NCI-H2171 (cell line): ENCODE results near the gene IARS1.

Experiments used
- DNase-seq: peaks from one replicate; lab custom pipeline; 2025; lab: John Stamatoyannopoulos, UW

The IARS1 gene

DNA sequence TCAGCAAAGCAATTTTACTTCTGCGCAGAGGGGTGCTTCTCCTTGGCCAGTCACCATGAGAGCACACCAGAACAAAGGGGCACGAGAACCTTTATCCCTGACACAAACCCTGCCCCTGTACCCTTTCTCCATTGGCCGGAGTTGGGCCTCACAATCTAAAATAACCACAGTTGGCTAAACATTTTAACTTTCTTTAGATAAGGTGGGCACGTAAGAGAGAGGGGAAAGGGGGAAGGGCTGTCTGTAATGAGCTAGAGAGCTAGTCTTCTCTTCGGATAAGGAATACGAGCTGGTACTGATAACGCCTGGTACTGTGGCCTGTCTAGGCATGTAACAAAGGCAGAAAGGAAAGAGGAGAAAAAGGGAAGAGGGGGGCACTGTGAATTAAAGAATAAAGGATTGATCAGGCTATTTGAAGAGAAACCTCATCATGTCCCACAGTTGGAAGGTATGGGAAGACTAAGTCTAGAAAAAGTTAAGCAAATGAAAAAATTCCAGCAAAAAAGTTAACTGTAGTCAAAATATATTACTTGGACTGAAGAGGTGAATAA lies 1.8 kb upstream of the IARS1 start:
- no peak for DNase-seq

DNA sequence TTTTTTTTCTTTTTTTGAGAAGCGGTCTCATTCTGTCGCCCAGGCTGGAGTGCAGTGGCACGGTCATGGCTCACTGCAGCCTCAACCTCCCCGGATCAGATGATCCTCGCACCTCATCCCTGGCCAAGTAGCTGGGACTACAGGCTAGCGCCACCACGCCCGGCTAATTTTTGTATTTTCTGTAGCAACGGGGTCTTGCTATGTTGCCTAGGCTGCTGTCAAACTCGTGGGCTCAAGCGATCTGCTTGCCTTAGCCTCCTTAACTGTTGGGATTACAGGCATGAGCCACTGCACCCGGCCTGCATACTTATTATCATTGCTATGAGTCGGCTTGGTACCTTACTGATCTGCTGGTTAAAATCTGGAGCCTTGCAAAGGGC lies 790 bp upstream of the IARS1 start:
- DNase-seq: no peak

DNA sequence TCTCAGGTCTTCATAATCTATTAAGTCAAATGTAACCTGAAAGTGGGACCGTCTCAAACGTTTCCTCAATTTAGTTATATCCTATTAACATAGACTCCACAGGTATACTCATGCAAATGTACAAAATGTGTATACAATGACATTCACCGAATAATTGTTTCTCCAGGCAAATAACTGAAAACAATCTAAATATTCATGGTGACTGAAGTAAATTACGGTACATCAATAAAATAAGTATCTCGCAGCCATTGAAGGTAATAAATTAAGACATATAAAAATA lies 482 bp downstream of the IARS1 start:
- no peak for DNase-seq

DNA sequence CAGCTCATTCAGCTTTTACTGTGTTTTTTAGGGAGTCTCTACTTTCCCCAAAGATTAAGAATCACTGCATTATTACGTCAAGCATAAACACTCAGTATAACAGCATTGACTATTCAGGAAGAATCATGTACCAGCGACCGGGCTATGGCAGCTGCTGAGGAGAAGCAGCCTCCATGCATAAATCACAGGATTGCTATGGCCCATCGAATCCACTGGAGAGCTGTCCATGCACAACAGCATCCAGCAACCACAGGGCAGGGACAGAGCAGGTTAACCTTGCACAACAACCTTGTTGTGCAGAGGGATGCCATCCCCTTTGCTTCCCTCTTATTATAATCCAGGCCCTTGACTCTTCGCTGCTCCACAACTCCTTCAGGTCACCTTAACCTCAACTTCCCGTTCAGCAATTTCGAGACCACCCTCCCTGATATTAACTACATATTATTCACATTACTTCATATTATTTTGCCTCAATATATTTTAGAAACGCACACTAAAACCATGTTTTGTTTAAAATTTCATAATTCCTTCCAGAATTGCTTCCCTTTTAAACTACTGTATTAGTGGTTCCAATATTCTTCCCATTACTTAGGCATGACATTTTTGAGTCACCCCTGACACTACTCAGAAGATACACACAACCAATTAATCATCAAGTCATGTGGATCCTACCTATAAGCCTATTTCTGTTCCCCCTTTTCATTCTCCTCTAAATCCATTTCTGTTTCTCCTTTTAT lies 991 bp downstream of the IARS1 start:
- no peak for DNase-seq

DNA sequence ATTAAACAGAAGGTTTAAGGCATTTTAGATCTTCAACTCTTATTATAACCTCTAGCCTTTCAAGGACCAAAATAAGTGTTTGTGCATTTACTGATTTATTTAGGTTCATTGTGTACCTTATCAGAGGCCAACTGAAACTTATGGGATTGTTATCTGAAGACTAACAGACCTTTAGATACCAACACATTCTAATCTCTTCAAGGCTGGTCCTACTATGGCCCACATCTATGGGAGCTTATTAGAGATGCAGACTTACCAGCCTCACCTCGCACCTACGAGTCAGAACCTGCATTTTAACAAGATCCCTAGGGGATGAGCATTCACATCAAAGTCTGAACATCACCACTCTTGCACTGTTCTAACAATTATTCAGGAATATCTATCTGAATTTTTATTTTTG lies 1.9 kb downstream of the IARS1 start:
- DNase-seq: no peak

DNA sequence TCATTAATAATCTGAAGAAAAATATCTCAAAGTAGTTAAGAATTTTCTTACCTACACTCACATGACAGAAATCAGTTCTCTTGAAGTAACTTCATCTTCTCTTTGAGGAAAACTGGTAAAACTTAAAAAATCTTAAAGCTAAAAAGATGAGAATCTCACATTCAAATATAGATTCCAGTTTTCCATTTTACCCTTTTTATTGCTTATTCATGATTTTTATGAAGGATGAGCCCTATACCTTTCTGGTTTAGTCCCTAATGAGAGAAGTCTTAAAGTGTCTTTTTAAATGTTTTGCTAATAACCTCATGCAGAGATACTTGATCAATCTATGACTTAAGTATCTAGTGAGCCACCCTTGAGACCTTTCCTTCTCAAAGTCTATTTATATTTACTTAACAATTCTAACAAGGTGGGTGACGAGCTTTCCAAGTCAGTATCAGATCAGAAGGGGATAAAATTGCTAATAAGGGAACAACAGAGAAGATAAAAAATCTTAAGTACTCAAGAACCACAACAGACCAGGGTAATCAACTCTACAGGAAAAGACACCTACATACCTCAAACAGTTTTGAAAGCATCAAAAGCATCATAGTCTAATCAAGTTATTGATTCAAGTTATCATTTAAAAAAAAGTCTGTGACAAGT lies 2.6 kb downstream of the IARS1 start:
- DNase-seq: no peak

DNA sequence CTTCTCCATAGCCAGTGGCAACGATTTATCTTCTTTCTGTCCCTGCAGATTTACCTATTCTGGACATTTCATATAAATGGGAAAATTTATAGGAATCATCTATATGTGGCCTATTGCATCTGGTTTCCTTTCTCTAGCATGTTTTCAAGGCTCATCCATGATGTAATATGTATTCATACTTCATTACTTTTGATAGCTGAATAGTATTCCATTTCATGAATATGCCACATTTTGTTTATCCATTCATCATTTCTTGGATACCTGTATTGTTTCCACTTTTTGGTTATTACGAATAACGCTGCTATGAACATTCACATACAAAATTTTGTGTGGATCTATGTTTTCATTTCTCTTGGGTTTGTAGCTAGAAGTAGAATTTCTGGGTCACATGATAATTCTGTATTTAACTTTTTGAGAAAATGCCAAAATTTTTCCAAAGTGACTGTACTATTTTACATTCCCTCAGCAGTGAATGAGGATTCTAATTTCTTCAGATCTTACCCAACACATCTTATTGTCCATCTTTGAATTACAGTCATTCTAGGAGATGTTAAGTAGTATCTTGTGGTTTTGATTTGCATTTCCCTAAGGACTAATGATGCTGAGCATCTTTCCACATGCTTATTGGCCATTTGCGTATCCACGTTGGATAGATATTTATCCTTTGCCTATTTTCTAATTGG lies 3.6 kb downstream of the IARS1 start:
- no peak for DNase-seq

DNA sequence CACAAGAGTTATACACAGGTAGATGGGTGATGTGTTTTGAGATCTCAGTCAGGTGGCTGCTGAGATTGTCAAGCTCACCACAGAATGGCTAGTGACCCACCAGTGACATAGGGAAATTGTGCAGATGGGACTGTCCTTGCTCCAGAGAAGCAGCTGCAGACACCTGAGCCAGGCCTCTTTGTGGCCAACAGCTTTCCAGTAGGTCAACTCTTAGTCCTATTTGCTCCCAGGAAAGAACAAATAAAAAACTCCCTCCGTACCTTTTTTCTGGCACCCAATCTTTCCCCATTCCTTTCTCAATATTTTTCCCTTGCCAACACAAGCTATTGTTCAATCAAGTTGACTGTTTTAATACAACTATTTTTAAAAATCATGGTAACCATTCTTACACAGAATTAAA lies 14.2 kb downstream of the IARS1 start:
- no peak for DNase-seq

DNA sequence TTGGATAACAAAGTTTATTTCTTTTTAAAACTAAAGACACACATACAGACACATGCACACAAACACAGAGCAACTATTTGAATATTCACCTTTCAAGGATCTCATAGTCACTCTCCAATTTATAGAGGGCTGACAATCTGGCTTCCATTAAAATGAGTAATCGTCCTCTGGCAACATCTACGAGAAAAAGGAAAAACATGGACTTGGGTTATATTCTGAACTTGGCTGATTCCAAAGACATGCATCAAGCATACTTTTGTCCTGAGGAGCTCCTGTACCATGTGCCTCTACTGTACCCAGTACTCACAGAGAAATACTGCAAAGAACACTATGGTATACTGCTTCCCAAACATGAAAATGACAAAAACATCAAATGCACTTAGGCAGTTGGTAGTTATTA lies 15.4 kb downstream of the IARS1 start:
- DNase-seq: no peak

DNA sequence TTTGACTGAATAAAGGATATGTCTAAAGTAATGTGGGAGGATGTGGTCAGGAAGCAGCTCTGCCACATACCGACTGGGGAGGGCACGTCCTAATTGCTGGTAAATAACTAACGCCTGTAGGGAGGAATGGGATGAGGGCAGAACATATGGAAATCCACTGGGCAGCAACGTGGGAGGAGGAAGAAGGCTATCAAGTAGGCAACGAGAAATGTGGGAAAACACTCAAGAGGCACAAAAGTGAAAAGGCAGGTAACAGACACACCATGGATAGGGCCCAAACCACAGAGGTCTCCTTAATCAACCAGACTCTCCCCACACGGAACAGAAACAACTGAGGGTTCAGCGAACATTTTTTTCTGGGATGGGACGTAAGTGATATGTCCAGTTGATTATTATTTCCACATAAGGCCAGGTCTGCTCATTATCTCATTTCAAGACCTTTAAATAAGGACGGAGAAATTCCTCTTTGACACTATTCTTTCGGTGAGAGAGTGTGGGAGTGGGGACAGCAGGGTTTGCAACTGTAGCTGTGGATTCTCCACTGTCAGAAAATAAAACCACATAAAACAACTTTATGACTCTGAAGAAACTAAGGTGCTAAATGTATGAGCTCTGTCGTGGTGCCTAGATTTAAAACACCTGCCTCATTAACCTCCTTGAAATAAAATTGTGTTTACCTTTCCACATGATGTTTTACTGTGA lies 17.0 kb downstream of the IARS1 start:
- no peak for DNase-seq

DNA sequence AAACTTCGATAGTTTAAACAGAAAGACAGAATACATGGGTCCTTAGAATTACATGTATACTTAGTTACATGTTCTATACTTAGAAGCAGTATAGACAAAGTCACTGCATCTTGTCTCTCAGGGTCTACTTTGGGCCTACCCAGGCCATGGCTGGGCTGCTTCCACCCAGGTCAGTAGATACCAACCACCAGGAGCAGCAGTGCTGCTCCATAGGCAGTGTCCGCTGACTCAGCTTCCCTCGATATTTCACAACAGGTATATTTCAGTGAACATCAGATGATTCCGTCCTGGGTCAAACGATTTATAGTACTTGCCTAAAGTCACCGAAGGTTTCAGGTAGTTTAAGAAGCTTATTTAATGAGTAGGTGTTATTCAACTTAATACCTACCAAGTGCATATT lies 18.0 kb downstream of the IARS1 start:
- DNase-seq: no peak

DNA sequence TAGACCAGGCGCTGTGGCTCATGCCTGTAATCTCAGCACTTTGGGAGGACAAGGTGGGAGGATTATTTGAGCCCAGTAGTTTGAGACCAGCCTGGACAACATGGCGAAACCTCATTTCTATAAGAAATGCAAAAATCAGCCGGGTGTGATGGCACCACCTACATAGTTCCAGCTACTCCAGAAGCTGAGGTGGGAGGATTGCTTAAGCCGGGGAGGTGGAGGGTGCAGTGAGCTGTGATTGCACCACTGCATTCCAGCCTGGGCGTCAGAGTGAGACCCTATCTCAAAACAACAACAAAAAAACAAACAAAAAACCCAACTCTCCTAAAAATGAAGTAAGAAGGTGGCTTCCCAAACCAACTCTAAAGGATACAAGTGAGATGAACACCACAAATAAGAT lies 23.0 kb downstream of the IARS1 start:
- no peak for DNase-seq

DNA sequence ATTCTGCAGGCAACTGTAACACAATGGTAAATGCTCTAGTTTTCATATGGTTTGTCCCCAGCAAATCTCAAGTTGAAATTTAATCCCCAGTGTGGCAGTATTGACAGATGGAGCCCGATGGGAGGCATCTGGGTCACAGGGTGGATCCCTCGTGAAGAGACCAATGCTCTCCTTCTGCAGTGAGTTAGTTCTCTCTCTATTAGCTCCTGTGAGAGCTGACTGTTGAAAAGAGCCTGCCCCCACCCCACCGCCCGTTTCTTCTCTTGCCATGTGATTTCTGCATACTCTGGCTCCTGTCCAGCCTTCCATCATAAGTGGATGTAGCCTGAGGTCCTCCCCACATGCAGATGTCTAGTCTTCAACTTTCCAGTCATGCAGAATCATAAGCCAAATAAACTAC lies 27.0 kb downstream of the IARS1 start:
- DNase-seq: peak; percentile 94

DNA sequence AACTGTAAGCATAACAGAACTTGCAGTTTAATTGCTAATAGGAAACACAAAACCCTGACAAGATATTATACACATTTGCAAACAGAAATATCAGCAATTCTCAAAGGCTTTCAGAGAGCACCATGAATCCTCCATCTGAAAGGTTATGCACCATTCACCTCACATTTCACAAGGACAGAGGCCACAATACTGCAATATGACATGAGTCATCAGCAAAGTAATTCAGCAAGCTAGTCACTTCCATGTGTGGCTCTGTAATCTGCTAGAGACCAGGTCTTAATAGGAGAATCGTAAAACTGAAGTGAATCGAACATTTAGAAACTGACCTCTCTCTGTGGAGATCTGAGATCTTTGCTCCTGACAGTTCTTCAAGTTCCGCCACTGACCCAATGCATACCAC lies 28.3 kb downstream of the IARS1 start:
- DNase-seq: no peak

DNA sequence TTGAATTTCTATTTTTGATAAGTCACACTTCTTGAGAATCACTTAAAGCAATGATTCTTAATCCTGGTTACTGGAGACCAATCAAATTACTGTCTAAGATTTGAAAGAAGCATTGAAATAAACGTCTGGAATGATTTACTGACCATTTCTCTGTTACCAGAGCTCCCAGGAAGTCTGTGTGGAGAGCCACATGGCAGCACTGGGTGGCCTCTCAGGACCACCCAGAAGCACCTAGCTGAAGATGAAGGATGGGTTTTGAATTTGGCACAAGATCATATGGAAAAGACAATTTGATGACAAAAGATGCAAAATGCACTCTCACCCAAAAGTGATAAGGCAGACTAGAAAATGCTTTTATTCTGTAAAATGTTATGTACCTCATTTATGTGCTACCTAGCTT lies 30.4 kb downstream of the IARS1 start:
- no peak for DNase-seq

DNA sequence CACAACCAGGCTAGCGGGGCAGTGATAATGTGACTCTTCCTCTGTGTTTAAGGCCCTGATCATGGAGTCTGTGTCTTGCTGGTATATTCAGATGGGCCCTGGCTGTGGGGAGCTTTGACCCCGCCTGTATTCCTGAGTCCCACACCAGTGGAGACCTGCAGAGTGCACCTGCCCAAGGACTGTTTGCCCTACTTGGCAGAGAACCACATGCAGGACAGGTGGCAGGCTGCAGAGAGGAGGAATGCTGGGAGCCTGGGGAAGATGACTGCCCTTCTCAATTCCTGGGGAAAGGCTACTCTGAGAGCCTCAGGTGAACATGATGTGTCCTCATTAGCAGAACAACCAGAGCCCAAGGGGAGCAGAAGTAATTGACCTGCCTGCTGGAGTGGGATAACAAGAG lies 36.2 kb downstream of the IARS1 start:
- no peak for DNase-seq

DNA sequence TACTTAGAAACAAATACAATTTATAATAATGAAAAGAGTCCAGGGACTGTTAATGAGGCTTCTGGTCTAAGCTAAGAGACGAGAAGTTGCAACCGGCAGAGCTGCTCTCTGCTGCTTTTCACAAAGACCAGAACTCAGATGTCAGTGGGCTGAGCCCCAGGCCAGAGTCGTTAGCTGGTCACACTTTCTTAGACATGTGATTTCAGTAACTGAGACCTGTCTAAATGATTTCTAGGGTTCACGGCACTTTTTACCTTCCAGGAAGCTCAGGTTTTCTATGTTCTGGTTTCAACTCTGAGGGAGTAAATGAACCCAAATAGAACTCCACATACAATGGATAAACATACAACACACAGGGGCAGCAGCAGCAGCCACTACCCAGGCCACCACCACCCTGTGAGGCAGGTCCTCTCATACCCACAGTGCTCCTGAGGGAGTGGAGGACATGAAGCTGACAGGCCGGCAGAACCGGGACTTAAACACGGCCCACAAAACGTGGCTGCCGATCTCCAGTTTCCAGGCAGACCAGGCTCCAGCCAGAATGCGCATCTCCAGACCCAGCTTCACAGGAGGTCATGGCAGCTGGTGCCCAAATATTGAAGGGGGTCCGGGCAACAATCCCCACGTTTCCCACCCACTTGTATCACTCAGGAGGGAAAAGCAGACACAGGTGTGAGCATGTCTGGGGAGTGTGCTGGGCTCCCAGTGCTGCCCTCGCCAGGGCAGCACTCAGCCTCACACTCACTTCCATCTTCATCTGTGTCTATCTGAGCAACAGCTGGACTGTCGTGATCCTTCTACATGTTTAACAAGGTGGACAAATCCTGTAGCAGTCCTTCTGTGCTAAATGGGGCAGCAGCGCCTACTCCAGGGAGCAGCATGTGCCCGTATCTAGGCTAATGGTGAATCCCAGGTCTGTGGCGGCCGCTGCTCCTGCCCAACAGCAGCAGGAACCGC lies 38.8 kb downstream of the IARS1 start:
- no peak for DNase-seq

DNA sequence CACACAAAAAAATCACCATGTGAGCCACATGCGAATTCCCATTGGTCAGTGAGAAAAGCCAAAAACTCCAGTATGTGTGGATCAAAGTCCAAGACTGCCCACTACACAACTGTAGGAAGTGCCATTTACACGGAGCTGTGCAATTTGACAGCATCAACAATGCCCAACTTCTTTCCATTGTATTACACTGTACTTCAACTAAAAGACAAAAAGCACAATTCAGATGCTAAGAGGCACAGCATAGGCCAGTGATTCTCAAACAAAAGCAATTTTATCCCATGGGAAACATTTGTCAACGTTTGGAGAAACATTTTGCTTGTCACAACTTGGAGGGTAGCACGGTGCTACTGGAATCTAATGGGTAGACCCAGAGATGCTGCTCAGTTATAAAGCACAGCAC lies 39.8 kb downstream of the IARS1 start:
- no peak for DNase-seq

DNA sequence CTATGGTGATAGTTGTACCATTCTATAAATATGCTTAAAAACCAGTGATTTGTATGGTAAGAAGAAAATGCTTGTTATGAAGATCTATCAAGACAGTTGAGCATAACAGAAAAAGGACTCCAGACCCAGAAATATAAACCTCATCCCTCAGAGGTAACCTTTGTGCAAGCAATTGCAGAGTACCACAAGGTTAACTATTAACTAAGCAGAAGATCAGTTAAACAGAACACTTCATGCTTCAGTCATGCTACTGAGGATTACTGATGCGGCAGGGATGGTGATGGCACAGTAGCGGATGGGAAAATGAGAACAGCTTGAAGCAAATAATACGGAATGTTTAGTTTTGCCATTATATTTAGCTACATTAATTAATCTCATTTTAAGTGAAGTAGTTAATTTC lies 45.5 kb downstream of the IARS1 start:
- no peak for DNase-seq

DNA sequence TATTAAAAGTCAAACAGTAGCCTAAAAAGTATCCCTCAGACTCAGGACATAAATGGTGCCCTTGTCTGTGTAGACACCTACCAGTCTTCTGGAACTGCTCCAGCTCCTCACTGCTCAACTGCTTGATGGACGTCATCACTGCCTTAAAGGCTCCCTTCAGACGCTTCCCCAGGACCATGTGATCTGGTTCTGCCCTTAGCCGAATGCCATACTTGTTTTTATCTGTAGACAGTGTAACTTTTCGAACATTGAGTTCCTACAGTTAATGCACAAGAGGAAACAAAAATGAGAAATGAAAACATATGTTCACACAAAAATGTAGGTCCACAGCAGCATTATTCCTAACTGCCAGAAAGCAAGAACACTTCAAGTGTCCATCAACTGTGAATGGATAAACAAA lies 46.2 kb downstream of the IARS1 start:
- DNase-seq: no peak

DNA sequence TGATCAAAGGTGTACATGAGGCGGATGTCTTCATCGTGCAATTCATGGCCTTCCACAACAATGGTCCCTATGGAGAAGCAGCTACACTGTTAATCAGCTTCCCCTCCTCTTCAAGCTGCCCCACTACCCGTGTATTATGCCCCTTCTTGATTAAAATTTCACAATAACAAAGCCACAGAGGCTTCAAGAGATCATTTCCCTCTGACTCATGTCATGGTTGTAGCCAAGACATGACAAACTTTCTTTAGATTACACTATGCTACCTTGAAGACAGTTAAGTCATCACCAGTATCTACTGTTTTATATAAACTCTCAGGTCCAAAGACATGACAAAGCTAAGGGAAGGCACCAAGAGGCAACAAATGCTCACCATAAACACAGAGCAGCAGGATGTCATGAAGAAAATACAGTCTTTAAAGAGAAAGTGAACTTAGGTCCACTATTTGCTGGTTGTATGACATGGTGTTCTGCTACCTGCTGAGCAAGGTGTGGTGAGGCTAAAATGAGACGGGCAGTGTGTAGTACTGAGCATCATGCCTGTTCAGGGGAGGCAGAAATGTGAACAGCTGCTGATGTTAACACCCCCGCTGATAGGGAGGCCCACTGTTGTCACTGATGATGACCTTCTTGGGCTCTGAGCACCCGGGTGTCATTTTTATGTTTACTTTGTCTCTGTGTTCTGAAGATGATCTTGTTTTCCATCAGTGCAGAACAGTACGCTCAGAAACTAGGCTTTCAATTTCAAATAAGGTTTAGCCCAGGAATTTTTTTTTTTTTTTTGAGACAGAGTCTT lies 48.3 kb downstream of the IARS1 start:
- DNase-seq: no peak
